HepG2 (cell line): Measurements from ENCODE around the gene HIGD1C. TPM values are rescaled to one million over a fixed set of nuclear protein-coding genes. Genes with fewer than 3 reads are reported as not detected.

Source experiments
- ATAC-seq: fragments of 200-7000 bp; cut with Tn5 transposase; 3 replicates; pipeline ENCODE4 v1.9.1; 2020; ENCODE audit warnings: mild to moderate bottlenecking, moderate library complexity
- BruUV-seq: library from RNA; stranded (reverse); fragments of 400-500 nt; replicated peaks from 2 replicates; lab custom pipeline; 2021; lab: Mats Ljungman, UMichigan
- CTCF ChIA-PET: fragments of 300-600 bp; formaldehyde crosslinking; extraction: SDS; loops from one replicate; lab custom pipeline; 2021; ENCODE audit warnings: low total read pairs, inconsistent platforms, low intra/inter-chr PET ratio; lab: Yijun Ruan, JAX
- POLR2A ChIA-PET: fragments of 350-600 bp; sonication (Branson Sonifier 250); formaldehyde crosslinking; loops from one replicate; lab custom pipeline; 2020; ENCODE audit warnings: antibody characterized with exemption, inconsistent platforms; lab: Yijun Ruan, JAX
- DNase-seq: peaks from one replicate; pipeline ENCODE4 v3.0.0-alpha.2; 2015; ENCODE audit warnings: low spot score
- FAIRE-seq: peaks from 3 replicates; lab custom pipeline; 2011; peaks lifted over from hg19 to GRCh38; lab: Jason Lieb, UNC
- H2AFZ ChIP-seq: one replicate; pipeline ENCODE4 v1.6.1; 2011; ENCODE audit warnings: low read length, inconsistent platforms
- H3K27ac ChIP-seq: fragments of 300-600 bp; 3 replicates; pipeline ENCODE4 v1.8.0; 2011; ENCODE audit warnings: mixed run types, mild to moderate bottlenecking, mixed read lengths, low read length, inconsistent platforms; ENCODE audit not compliant: insufficient read depth; ENCODE audit errors: extremely low read length
- H3K27me3 ChIP-seq, 2 experiments: fragments of 200-600 bp in 1 of 2; 2 replicates in 1 of 2; 3 replicates in 1 of 2; pipeline versions ENCODE4 v1.6.0 to v1.8.0; 2011; ENCODE audit warnings: low read length in 2 of 2, mild to moderate bottlenecking in 2 of 2, moderate library complexity in 2 of 2, inconsistent platforms in 1 of 2; ENCODE audit not compliant: insufficient read depth in 2 of 2, control insufficient read depth in 1 of 2
- H3K36me3 ChIP-seq, 2 experiments: fragments of 200-600 bp in 1 of 2; replicated peaks in 1 of 2; 2 replicates in 1 of 2; 3 replicates in 1 of 2; pipeline versions ENCODE4 v1.5.1 to v1.8.0; 2011; ENCODE audit warnings: low read length in 2 of 2, inconsistent platforms in 1 of 2; ENCODE audit not compliant: insufficient read depth in 2 of 2, control insufficient read depth in 1 of 2
- H3K4me1 ChIP-seq: 2 replicates; pipeline ENCODE4 v1.5.1; 2012; ENCODE audit warnings: low read length, inconsistent platforms; ENCODE audit not compliant: insufficient read depth
- H3K4me2 ChIP-seq: 2 replicates; pipeline ENCODE4 v1.6.0; 2011; ENCODE audit warnings: low read depth, low read length, inconsistent platforms
- H3K4me3 ChIP-seq, 3 experiments: fragments of 200-600 bp in 1 of 3; sonication (generic), shearing (Covaris generic) in 1 of 3; replicated peaks in 1 of 3; 2 replicates each; pipeline ENCODE4 v1.5.1; 2011 to 2016; ENCODE audit warnings: low read length in 3 of 3, inconsistent platforms in 2 of 3, low read depth in 2 of 3, mild to moderate bottlenecking in 2 of 3, control low read depth in 1 of 3, mixed read lengths in 1 of 3; ENCODE audit not compliant: insufficient read depth in 1 of 3
- H3K79me2 ChIP-seq: one replicate; pipeline ENCODE4 v1.6.1; 2011; ENCODE audit warnings: low read length, inconsistent platforms; ENCODE audit not compliant: insufficient read depth
- H3K9ac ChIP-seq: 2 replicates; pipeline ENCODE4 v1.6.0; 2011; ENCODE audit warnings: mild to moderate bottlenecking, low read depth, low read length, inconsistent platforms; ENCODE audit not compliant: insufficient read depth
- H3K9me3 ChIP-seq: 2 replicates; pipeline ENCODE4 v1.5.1; 2012; ENCODE audit warnings: mild to moderate bottlenecking, low read length
- H4K20me1 ChIP-seq: 2 replicates; pipeline ENCODE4 v1.6.0; 2011; ENCODE audit warnings: inconsistent platforms, mild to moderate bottlenecking, low read length, moderate library complexity; ENCODE audit not compliant: insufficient read depth
- ATM ChIP-seq: fragments of 450-650 bp; IDR thresholded peaks from 2 replicates; pipeline ENCODE4 v1.7.1; 2017; ENCODE audit warnings: mild to moderate bottlenecking, borderline replicate concordance
- BHLHE40 ChIP-seq: IDR thresholded peaks from 2 replicates; pipeline ENCODE4 v1.6.1; 2011; ENCODE audit warnings: low read length, improper control_type of control experiment
- CHD4 ChIP-seq: fragments of 200-600 bp; sonication (generic); IDR thresholded peaks from 2 replicates; pipeline ENCODE4 v1.7.0; 2017; ENCODE audit warnings: mild to moderate bottlenecking, low read length, borderline replicate concordance
- DR1 ChIP-seq: sonication (generic); formaldehyde crosslinking; IDR thresholded peaks from 2 replicates; pipeline ENCODE4 v1.8.0; 2021; ENCODE audit warnings: mild to moderate bottlenecking, missing genetic modification reagents, inconsistent platforms
- HNRNPL ChIP-seq: fragments of 200-400 bp; formaldehyde crosslinking; IDR thresholded peaks from 2 replicates; pipeline ENCODE4 v1.6.1; 2017; ENCODE audit warnings: mild to moderate bottlenecking, low read depth, low read length
- KDM4B ChIP-seq: sonication (generic); formaldehyde crosslinking; IDR thresholded peaks from 2 replicates; pipeline ENCODE4 v1.4.0; 2020; ENCODE audit warnings: missing genetic modification reagents
- KDM5A ChIP-seq: fragments of 200-600 bp; sonication (generic); IDR thresholded peaks from 2 replicates; pipeline ENCODE4 v1.7.0; 2018; ENCODE audit warnings: antibody characterized with exemption, mild to moderate bottlenecking, low read length, borderline replicate concordance
- PCBP2 ChIP-seq: fragments of 200-400 bp; formaldehyde crosslinking; optimal IDR thresholded peaks from 2 replicates; pipeline ENCODE3; 2018; ENCODE audit warnings: low read length, low read depth; ENCODE audit not compliant: poor library complexity, severe bottlenecking
- RAD51 ChIP-seq: fragments of 450-650 bp; IDR thresholded peaks from 2 replicates; pipeline ENCODE4 v1.6.1; 2016; ENCODE audit warnings: borderline replicate concordance
- RBM22 ChIP-seq: fragments of 200-400 bp; formaldehyde crosslinking; optimal IDR thresholded peaks from 2 replicates; pipeline ENCODE3; 2017; ENCODE audit warnings: mild to moderate bottlenecking, low read length, moderate library complexity
- RORA ChIP-seq: sonication (generic); formaldehyde crosslinking; IDR thresholded peaks from 2 replicates; pipeline ENCODE4 v1.5.0; 2020; ENCODE audit warnings: mild to moderate bottlenecking, missing genetic modification reagents, moderate library complexity
- YEATS2 ChIP-seq: sonication (generic); formaldehyde crosslinking; IDR thresholded peaks from 2 replicates; pipeline ENCODE4 v1.4.0; 2020; ENCODE audit warnings: missing genetic modification reagents, borderline replicate concordance
- ZNF775 ChIP-seq: sonication (generic); formaldehyde crosslinking; IDR thresholded peaks from 2 replicates; pipeline ENCODE4 v1.4.0; 2020; ENCODE audit warnings: missing genetic modification reagents, mild to moderate bottlenecking, moderate library complexity, borderline replicate concordance
- ZNF883 ChIP-seq: sonication (generic); formaldehyde crosslinking; IDR thresholded peaks from 2 replicates; pipeline ENCODE4 v1.5.1; 2020; ENCODE audit warnings: mild to moderate bottlenecking, missing genetic modification reagents; ENCODE audit errors: not compliant biosample characterization
- WGBS: methylation state at CpG from one replicate; pipeline ENCODE4 v1.1.6; 2017; ENCODE audit warnings: low lambda C conversion rate; 5-methylcytosine and 5-hydroxymethylcytosine counted together
- in situ Hi-C: cut with HindIII; loops from 2 replicates; pipeline ENCODE4 v1.10.0; 2017; ENCODE audit warnings: low pct_unique_long_range_greater_than_20kb; ENCODE audit not compliant: extremely low pct_ligation_motif_present
- intact Hi-C: fragments of 100-400 bp; cut with micrococcal nuclease; formaldehyde crosslinking; loops from one replicate; pipeline ENCODE4 v1.10.0; 2022; ENCODE audit not compliant: unreplicated experiment
- polyA plus RNA-seq, 8 experiments: library from polyadenylated mRNA; depleted of rRNA in 3 of 8; stranded (reverse) in 7 of 8; unstranded in 1 of 8; fragments of >200 nt; fragmentation: Illumina TruSeq in 4 of 8; extraction: Trizol in 4 of 8; gene quantifications; 2 replicates each; pipeline versions ENCODE4 v1.2.1 to v1.2.3, GENCODE V29; 2011 to 2016; ENCODE audit warnings: low read depth in 4 of 8, missing spikeins in 1 of 8, mixed read lengths in 1 of 8; ENCODE audit not compliant: insufficient read depth in 1 of 8
- total RNA-seq, 5 experiments: library from RNA; depleted of rRNA; stranded (reverse); fragments of >200 nt; fragmentation: Illumina TruSeq; extraction: Trizol; gene quantifications; 2 replicates each; pipeline ENCODE4 v1.2.3, GENCODE V29; 2016; ENCODE audit warnings: low read depth in 1 of 5
- TF ChIP-seq, protein P1 (sequence below): sonication (generic); formaldehyde crosslinking; IDR thresholded peaks from 2 replicates; pipeline ENCODE4 v1.8.1; 2023; ENCODE audit warnings: mild to moderate bottlenecking, missing genetic modification reagents
- TF ChIP-seq, protein P2 (sequence below): sonication (generic); formaldehyde crosslinking; IDR thresholded peaks from 2 replicates; pipeline ENCODE4 v1.4.0; 2020; ENCODE audit warnings: missing genetic modification reagents, borderline replicate concordance

Gene HIGD1C
- total and polyA plus RNA-seq, 2 of the 13 experiments (the other 11 are each of a cell fraction or from before 2014, with no cell fraction given): not detected

DNA sequence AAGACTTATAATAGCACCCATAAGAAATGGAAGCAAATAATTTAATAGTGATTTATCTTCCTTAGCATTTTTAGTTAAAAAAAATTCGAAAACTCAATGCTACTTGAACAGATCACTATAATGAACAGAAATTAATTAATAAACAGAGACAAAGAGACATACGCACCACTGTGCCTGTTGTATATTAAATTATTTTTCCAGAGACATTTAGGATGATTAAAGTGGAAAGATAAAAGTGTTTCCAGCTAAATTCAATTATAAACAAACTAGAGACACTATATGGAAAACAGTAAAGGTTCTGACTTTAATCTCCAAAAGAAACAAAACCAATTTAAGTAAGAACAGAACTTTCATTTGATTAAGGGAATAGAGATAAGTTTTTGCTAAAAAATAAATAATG is 3.4 kb downstream of the HIGD1C start:
- H2AFZ ChIP-seq: no peak overlapping the region
- WGBS: 81% methylated on average over 2 of the region's 2 CpGs
- FAIRE-seq (no peak), DNase-seq (no peak), ATAC-seq (no peak)
- no peaks in the 10 kb centered on the region for H3K9me3 ChIP-seq
- no peaks in the 10 kb centered on the region for H3K27me3 ChIP-seq
- H3K4me3 ChIP-seq: no peak overlapping the region
- H3K9ac ChIP-seq: no peak overlapping the region
- H3K4me1 ChIP-seq: no peaks in the 10 kb centered on the region
- CTCF ChIA-PET: no interaction called here
- BruUV-seq: no TSS peak
- H3K79me2 ChIP-seq: no peaks in the 10 kb centered on the region
- intact Hi-C loops: no loop called here
- no peak overlapping the region for H3K4me2 ChIP-seq
- TF ChIP-seq KDM4B (CRISPR knock-in tag): no peak
- no peak overlapping the region for H3K27ac ChIP-seq
- in situ Hi-C loops: no loop called here
- no peaks in the 10 kb centered on the region for H3K36me3 ChIP-seq
- POLR2A ChIA-PET: no interaction called here
- no peaks in the 10 kb centered on the region for H4K20me1 ChIP-seq

DNA sequence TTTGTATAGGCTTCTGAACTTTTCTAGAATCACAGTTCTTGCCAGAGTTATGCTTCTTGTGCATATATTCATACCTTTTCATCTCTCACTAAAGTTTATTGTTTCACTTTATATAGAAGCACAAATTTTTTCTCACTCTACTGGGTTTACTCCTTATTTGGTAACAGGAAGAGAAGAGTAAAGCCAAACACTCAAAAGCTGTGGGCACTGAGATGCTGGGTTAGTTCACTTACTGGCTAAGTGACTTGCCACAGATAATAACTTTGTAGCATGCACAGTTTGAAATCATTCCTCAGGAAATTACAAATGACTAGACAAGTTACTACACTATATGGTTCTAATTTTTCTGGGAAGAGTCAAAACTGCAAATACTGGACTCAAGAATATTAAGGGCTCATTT is 7.8 kb downstream of the HIGD1C start:
- H3K27ac ChIP-seq: no peak overlapping the region
- no peak overlapping the region for H3K4me3 ChIP-seq
- intact Hi-C loops: no loop called here
- no peak overlapping the region for H2AFZ ChIP-seq
- no peaks in the 10 kb centered on the region for H4K20me1 ChIP-seq
- POLR2A ChIA-PET: no interaction called here
- CTCF ChIA-PET: no interaction called here
- no peaks in the 10 kb centered on the region for H3K9me3 ChIP-seq
- TF ChIP-seq ATM (no peak), KDM5A (no peak), ZNF883 (CRISPR knock-in tag) (no peak), BHLHE40 (no peak), RBM22 (no peak), YEATS2 (CRISPR knock-in tag) (no peak), HNRNPL (no peak), PCBP2 (no peak), DR1 (CRISPR knock-in tag) (no peak), RORA (CRISPR knock-in tag) (no peak), CHD4 (no peak), RAD51 (no peak), ZNF775 (CRISPR knock-in tag) (no peak)
- TF ChIP-seq, protein P1, sequence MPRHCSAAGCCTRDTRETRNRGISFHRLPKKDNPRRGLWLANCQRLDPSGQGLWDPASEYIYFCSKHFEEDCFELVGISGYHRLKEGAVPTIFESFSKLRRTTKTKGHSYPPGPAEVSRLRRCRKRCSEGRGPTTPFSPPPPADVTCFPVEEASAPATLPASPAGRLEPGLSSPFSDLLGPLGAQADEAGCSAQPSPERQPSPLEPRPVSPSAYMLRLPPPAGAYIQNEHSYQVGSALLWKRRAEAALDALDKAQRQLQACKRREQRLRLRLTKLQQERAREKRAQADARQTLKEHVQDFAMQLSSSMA (CRISPR knock-in tag): no peak
- TF ChIP-seq, protein P2, sequence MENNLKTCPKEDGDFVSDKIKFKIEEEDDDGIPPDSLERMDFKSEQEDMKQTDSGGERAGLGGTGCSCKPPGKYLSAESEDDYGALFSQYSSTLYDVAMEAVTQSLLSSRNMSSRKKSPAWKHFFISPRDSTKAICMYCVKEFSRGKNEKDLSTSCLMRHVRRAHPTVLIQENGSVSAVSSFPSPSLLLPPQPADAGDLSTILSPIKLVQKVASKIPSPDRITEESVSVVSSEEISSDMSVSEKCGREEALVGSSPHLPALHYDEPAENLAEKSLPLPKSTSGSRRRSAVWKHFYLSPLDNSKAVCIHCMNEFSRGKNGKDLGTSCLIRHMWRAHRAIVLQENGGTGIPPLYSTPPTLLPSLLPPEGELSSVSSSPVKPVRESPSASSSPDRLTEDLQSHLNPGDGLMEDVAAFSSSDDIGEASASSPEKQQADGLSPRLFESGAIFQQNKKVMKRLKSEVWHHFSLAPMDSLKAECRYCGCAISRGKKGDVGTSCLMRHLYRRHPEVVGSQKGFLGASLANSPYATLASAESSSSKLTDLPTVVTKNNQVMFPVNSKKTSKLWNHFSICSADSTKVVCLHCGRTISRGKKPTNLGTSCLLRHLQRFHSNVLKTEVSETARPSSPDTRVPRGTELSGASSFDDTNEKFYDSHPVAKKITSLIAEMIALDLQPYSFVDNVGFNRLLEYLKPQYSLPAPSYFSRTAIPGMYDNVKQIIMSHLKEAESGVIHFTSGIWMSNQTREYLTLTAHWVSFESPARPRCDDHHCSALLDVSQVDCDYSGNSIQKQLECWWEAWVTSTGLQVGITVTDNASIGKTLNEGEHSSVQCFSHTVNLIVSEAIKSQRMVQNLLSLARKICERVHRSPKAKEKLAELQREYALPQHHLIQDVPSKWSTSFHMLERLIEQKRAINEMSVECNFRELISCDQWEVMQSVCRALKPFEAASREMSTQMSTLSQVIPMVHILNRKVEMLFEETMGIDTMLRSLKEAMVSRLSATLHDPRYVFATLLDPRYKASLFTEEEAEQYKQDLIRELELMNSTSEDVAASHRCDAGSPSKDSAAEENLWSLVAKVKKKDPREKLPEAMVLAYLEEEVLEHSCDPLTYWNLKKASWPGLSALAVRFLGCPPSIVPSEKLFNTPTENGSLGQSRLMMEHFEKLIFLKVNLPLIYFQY (CRISPR knock-in tag): no peak
- TF ChIP-seq, all 625 proteins: peak for 0
- Histone ChIP-seq H3K9ac (no peak overlapping the region), H3K79me2 (no peaks in the 10 kb centered on the region), H3K36me3 (no peaks in the 10 kb centered on the region), H3K4me1 (no peaks in the 10 kb centered on the region), H3K27me3 (no peaks in the 10 kb centered on the region), H3K4me2 (no peak overlapping the region)
- FAIRE-seq (no peak), DNase-seq (no peak), ATAC-seq (no peak)
- BruUV-seq: no TSS peak
- in situ Hi-C loops: no loop called here
